Right lobe of liver (tissue), 4 donors: ENCODE data around the gene HOXD13.

Source experiments
- CTCF ChIP-seq, 4 donors: fragments of 200-600 bp in 3 of 4; fragments of 450-650 bp in 1 of 4; IDR thresholded peaks; one replicate each; pipeline versions ENCODE4 v1.5.1 to v1.8.0; 2016 to 2022; ENCODE audit warnings: antibody characterized with exemption in 4 of 4, mild to moderate bottlenecking in 2 of 4
- POLR2A ChIP-seq: fragments of 450-650 bp; IDR thresholded peaks from one replicate; pipeline ENCODE4 v1.6.1; 2017; ENCODE audit warnings: antibody characterized with exemption, mild to moderate bottlenecking
- donor health status: DM: no; HTN: no; CAD: no.
- donor health status: DM: no; HTN: no; CAD: no.
- donor health status: DM: no; HTN: yes; CAD: no.

- TF ChIP-seq CTCF (IDR thresholded peaks at IDR 0.05) (no peak), POLR2A (no peak)
Measured at GRCh38 chr2:176071330-176072291, 20.9 kb upstream of the HOXD13 start.
